IMR-90 (cell line): Measurements from ENCODE around the gene SF3B3. TPM values are rescaled to one million over a fixed set of nuclear protein-coding genes. Genes with fewer than 3 reads are reported as not detected.

Experiments used
- ATAC-seq: fragments of 200-7000 bp; cut with Tn5 transposase; 2 replicates; pipeline ENCODE4 v1.9.1; 2020; ENCODE audit warnings: low read depth, mild to moderate bottlenecking, moderate library complexity
- BruUV-seq: library from RNA; stranded (reverse); fragments of 400-500 nt; replicated peaks from 2 replicates; lab custom pipeline; 2021; lab: Mats Ljungman, UMichigan
- CTCF ChIA-PET: fragments of 300-600 bp; formaldehyde crosslinking; extraction: SDS; loops from one replicate; lab custom pipeline; 2021; ENCODE audit warnings: antibody characterized with exemption; lab: Yijun Ruan, JAX
- POLR2A ChIA-PET: fragments of 300-600 bp; sonication (Branson Sonifier 250); formaldehyde crosslinking; loops from one replicate; lab custom pipeline; 2022; ENCODE audit warnings: antibody characterized with exemption; ENCODE audit not compliant: unreplicated experiment; lab: Charles Lee
- DNase-seq: peaks from one replicate; pipeline ENCODE4 v3.0.0; 2013
- H2AFZ ChIP-seq: replicated peaks from 2 replicates; pipeline ENCODE3; 2013; ENCODE audit warnings: low read length, mild to moderate bottlenecking; ENCODE audit not compliant: poor library complexity
- H2AK5ac ChIP-seq: 2 replicates; pipeline ENCODE4 v1.6.1; 2013; ENCODE audit warnings: low read depth, low read length, inconsistent platforms
- H2AK9ac ChIP-seq: replicated peaks from 2 replicates; pipeline ENCODE3; 2013; ENCODE audit warnings: mild to moderate bottlenecking, low read depth, low read length, moderate library complexity; ENCODE audit not compliant: poor library complexity
- H2BK120ac ChIP-seq: 2 replicates; pipeline ENCODE4 v1.6.1; 2013; ENCODE audit warnings: low read depth, low read length, inconsistent platforms
- H2BK15ac ChIP-seq: 3 replicates; pipeline ENCODE4 v1.6.1; 2013; ENCODE audit warnings: low read depth, low read length, inconsistent platforms
- H2BK20ac ChIP-seq: 2 replicates; pipeline ENCODE4 v1.6.1; 2013; ENCODE audit warnings: low read depth, mild to moderate bottlenecking, inconsistent platforms, low read length, moderate library complexity
- H2BK5ac ChIP-seq: 2 replicates; pipeline ENCODE4 v1.6.1; 2013; ENCODE audit warnings: mild to moderate bottlenecking, low read depth, low read length, inconsistent platforms; ENCODE audit not compliant: poor library complexity, severe bottlenecking
- H3K14ac ChIP-seq: replicated peaks from 2 replicates; pipeline ENCODE4 v1.6.1; 2013; ENCODE audit warnings: low read depth, low read length, inconsistent platforms
- H3K18ac ChIP-seq: 2 replicates; pipeline ENCODE4 v1.6.1; 2013; ENCODE audit warnings: low read depth, low read length, control low read depth
- H3K23ac ChIP-seq: 2 replicates; pipeline ENCODE4 v1.6.1; 2013; ENCODE audit warnings: low read depth, low read length, inconsistent platforms
- H3K27ac ChIP-seq: 2 replicates; pipeline ENCODE4 v1.5.1; 2013; ENCODE audit warnings: mild to moderate bottlenecking, control low read depth, low read length; ENCODE audit not compliant: insufficient read depth
- H3K27me3 ChIP-seq: 2 replicates; pipeline ENCODE4 v1.6.1; 2013; ENCODE audit warnings: low read length; ENCODE audit not compliant: control insufficient read depth, insufficient read depth
- H3K36me3 ChIP-seq: 2 replicates; pipeline ENCODE4 v1.6.1; 2013; ENCODE audit warnings: low read length, mixed read lengths; ENCODE audit not compliant: control insufficient read depth, insufficient read depth
- H3K4ac ChIP-seq: 2 replicates; pipeline ENCODE4 v1.6.1; 2013; ENCODE audit warnings: low read depth, low read length, inconsistent platforms
- H3K4me1 ChIP-seq: 2 replicates; pipeline ENCODE4 v1.6.1; 2013; ENCODE audit warnings: low read length, mixed read lengths; ENCODE audit not compliant: control insufficient read depth, insufficient read depth
- H3K4me2 ChIP-seq: 2 replicates; pipeline ENCODE4 v1.6.1; 2013; ENCODE audit warnings: low read depth, mild to moderate bottlenecking, control low read depth, low read length, moderate library complexity
- H3K4me3 ChIP-seq: 2 replicates; pipeline ENCODE4 v1.5.1; 2013; ENCODE audit warnings: low read depth, mild to moderate bottlenecking, control low read depth, low read length, moderate library complexity; ENCODE audit not compliant: insufficient read depth
- H3K56ac ChIP-seq: 2 replicates; pipeline ENCODE4 v1.6.1; 2013; ENCODE audit warnings: low read length, inconsistent platforms; ENCODE audit not compliant: insufficient read depth; ENCODE audit errors: extremely low read depth
- H3K79me1 ChIP-seq, 2 experiments: 2 replicates each; pipeline ENCODE4 v1.6.1; 2013; ENCODE audit warnings: low read length in 2 of 2, inconsistent platforms in 1 of 2, low read depth in 1 of 2
- H3K9ac ChIP-seq: 2 replicates; pipeline ENCODE4 v1.6.1; 2013; ENCODE audit warnings: low read depth, low read length, control low read depth
- H3K9me1 ChIP-seq: 2 replicates; pipeline ENCODE4 v1.6.1; 2013; ENCODE audit warnings: low read length, inconsistent platforms; ENCODE audit not compliant: insufficient read depth
- H3K9me3 ChIP-seq: 2 replicates; pipeline ENCODE4 v1.6.1; 2013; ENCODE audit warnings: low read length; ENCODE audit not compliant: control insufficient read depth, insufficient read depth
- H4K20me1 ChIP-seq: 2 replicates; pipeline ENCODE4 v1.6.1; 2013; ENCODE audit warnings: low read length, inconsistent platforms; ENCODE audit not compliant: insufficient read depth
- H4K5ac ChIP-seq: 2 replicates; pipeline ENCODE4 v1.6.1; 2013; ENCODE audit warnings: mild to moderate bottlenecking, low read depth, low read length, control low read depth
- H4K8ac ChIP-seq, 2 experiments: 2 replicates each; pipeline ENCODE4 v1.6.1; 2013; ENCODE audit warnings: low read depth in 2 of 2, low read length in 2 of 2, control low read depth in 1 of 2, inconsistent platforms in 1 of 2
- H4K91ac ChIP-seq: 2 replicates; pipeline ENCODE4 v1.6.1; 2013; ENCODE audit warnings: low read depth, low read length, inconsistent platforms; ENCODE audit not compliant: insufficient read depth
- BHLHE40 ChIP-seq: fragments of 150-350 bp; IDR thresholded peaks from 2 replicates; pipeline ENCODE4 v1.6.1; 2016; ENCODE audit warnings: mild to moderate bottlenecking, low read depth, low read length
- CEBPB ChIP-seq: IDR thresholded peaks from 2 replicates; pipeline ENCODE4 v1.6.1; 2012; ENCODE audit warnings: low read depth, low read length, improper control_type of control experiment
- CHD1 ChIP-seq: IDR thresholded peaks from 2 replicates; pipeline ENCODE4 v1.6.1; 2012; ENCODE audit warnings: low read depth, low read length, improper control_type of control experiment
- CTCF ChIP-seq: conservative IDR thresholded peaks from 2 replicates; pipeline ENCODE4 v1.5.1; 2012; ENCODE audit warnings: mild to moderate bottlenecking, low read depth, low read length, improper control_type of control experiment
- MAZ ChIP-seq: IDR thresholded peaks from 2 replicates; pipeline ENCODE4 v1.6.1; 2012; ENCODE audit warnings: low read depth, mild to moderate bottlenecking, low read length, improper control_type of control experiment, moderate library complexity, borderline replicate concordance
- MXI1 ChIP-seq: IDR thresholded peaks from 2 replicates; pipeline ENCODE4 v1.6.1; 2012; ENCODE audit warnings: low read depth, mild to moderate bottlenecking, low read length, moderate library complexity, borderline replicate concordance
- NFE2L2 ChIP-seq: fragments of 150-350 bp; IDR thresholded peaks from 2 replicates; pipeline ENCODE4 v1.6.1; 2016; ENCODE audit warnings: low read depth, mild to moderate bottlenecking, low read length
- RAD21 ChIP-seq: IDR thresholded peaks from 2 replicates; pipeline ENCODE4 v1.6.1; 2012; ENCODE audit warnings: low read length, improper control_type of control experiment
- RCOR1 ChIP-seq: IDR thresholded peaks from 2 replicates; pipeline ENCODE4 v1.6.1; 2012; ENCODE audit warnings: mild to moderate bottlenecking, low read length, improper control_type of control experiment; ENCODE audit not compliant: insufficient replicate concordance
- RFX5 ChIP-seq: IDR thresholded peaks from 2 replicates; pipeline ENCODE4 v1.8.0; 2012; ENCODE audit warnings: low read depth, mild to moderate bottlenecking, low read length, moderate library complexity
- USF2 ChIP-seq: fragments of 150-350 bp; IDR thresholded peaks from 2 replicates; pipeline ENCODE4 v1.6.1; 2017; ENCODE audit warnings: mild to moderate bottlenecking, antibody characterized with exemption, low read length, low read depth
- WGBS, 2 experiments: methylation state at CpG; one replicate each; pipeline versions ENCODE4 v1.1.5 to v1.1.7; 2013; ENCODE audit warnings: missing lambda C conversion rate in 2 of 2; ENCODE audit not compliant: insufficient read length in 1 of 2; ENCODE audit errors: extremely low coverage in 2 of 2; 5-methylcytosine and 5-hydroxymethylcytosine counted together
- dilution Hi-C: fragments of 300-500 bp; cut with HindIII; formaldehyde crosslinking; loops from one replicate; pipeline ENCODE4 v1.14.3; 2018; ENCODE audit warnings: low sequenced_read_pairs; ENCODE audit not compliant: unreplicated experiment
- in situ Hi-C: fragments of 300-500 bp; cut with MboI; formaldehyde crosslinking; loops from 3 replicates; pipeline ENCODE4 v1.14.3; 2019; ENCODE audit warnings: low sequenced_read_pairs, inconsistent platforms, mixed read lengths
- intact Hi-C: fragments of 100-400 bp; cut with micrococcal nuclease; formaldehyde crosslinking; loops from 2 replicates; pipeline ENCODE4 v1.10.0; 2022
- polyA plus RNA-seq, 3 experiments: library from polyadenylated mRNA; depleted of rRNA; stranded (reverse); fragments of >200 nt; gene quantifications; 2 replicates each; pipeline ENCODE4 v1.2.3, GENCODE V29; 2012; ENCODE audit warnings: low replicate concordance in 1 of 3
- total RNA-seq: library from RNA; depleted of rRNA; stranded (reverse); fragments of >200 nt; gene quantifications from 2 replicates; pipeline ENCODE4 v1.2.3, GENCODE V29; 2012

Gene SF3B3
- total and polyA plus RNA-seq, 2 of the 4 experiments (the other 2 are of a cell fraction), result 97.9 to 134 TPM

- H4K20me1 ChIP-seq, result peaks cover 47% of the 10 kb centered on the region
Measured at GRCh38 chr16:70575376-70575775, 51.8 kb downstream of the SF3B3 start.

More at GRCh38 chr16:70575376-70575775, 51.8 kb downstream of the SF3B3 start:
- POLR2A ChIA-PET, result no interaction called here
- no CpG with 5 or more reads among the region's 7 CpGs for WGBS, 2 experiments
- Histone ChIP-seq H3K4me1 (peaks cover 40% of the 10 kb centered on the region), H2BK5ac (no peak overlapping the region), H3K4ac (peak overlapping the region; percentile 77), H2AK9ac (peak overlapping the region; percentile 44), H4K5ac (peak overlapping the region; percentile 27; the same call in 1 of the 2 replicates), H2AFZ (no peak overlapping the region), H2BK120ac (no peak overlapping the region; the same call in 1 of the 2 replicates), H4K91ac (no peak overlapping the region), H3K9me1 (peaks cover 37% of the 10 kb centered on the region), H2BK20ac (peak overlapping the region; percentile 67; the same call in 1 of the 2 replicates), H3K9ac (no peak overlapping the region), H2AK5ac (peak overlapping the region; percentile 37; the same call in 1 of the 2 replicates), H3K18ac (no peak overlapping the region), H2BK15ac (no peak overlapping the region), H3K4me2 (no peak overlapping the region), H3K14ac (0 out of 2 replicates have a peak overlapping the region, but pooled peaks have one; percentile 28), H3K27ac (peak overlapping the region; percentile 12; the same call in 1 of the 2 replicates), H4K8ac (peak overlapping the region in 1 of 2 experiments; percentile 39; a peak in 2 of 4 replicates), H3K79me1 (peaks cover 5 to 59% of the 10 kb centered on the region in 2 experiments; a peak in 3 of 4 replicates), H3K36me3 (peaks cover 33% of the 10 kb centered on the region), H3K4me3 (no peak overlapping the region), H3K23ac (0 out of 2 replicates have a peak overlapping the region, but pooled peaks have one; percentile 11), H3K27me3 (no peaks in the 10 kb centered on the region), H3K56ac (no peak overlapping the region), H3K9me3 (no peaks in the 10 kb centered on the region)
- ATAC-seq (no peak), DNase-seq (no peak)
- dilution Hi-C loops, result no loop called here
- TF ChIP-seq CTCF, result no peak
- no peak for TF ChIP-seq USF2
- TF ChIP-seq RFX5, result no peak
- no peak for TF ChIP-seq CEBPB
- TF ChIP-seq BHLHE40, result no peak
- no peak for TF ChIP-seq NFE2L2
- no peak for TF ChIP-seq RAD21
- TF ChIP-seq MXI1, result no peak
- no peak for TF ChIP-seq CHD1
- no peak for TF ChIP-seq RCOR1
- no peak for TF ChIP-seq MAZ
- intact Hi-C loops, result no loop called here
- CTCF ChIA-PET, result no interaction called here
- in situ Hi-C loops, result no loop called here
- BruUV-seq, result no TSS peak
